Measurements from ENCODE around the gene PPFIA1. TPM values are rescaled to one million over a fixed set of nuclear protein-coding genes. Genes with fewer than 3 reads are reported as not detected.

Gene PPFIA1
- polyA plus RNA-seq, 2 of the 4 experiments (the other 2 are of a cell fraction): 23.3 to 45.6 TPM

DNA sequence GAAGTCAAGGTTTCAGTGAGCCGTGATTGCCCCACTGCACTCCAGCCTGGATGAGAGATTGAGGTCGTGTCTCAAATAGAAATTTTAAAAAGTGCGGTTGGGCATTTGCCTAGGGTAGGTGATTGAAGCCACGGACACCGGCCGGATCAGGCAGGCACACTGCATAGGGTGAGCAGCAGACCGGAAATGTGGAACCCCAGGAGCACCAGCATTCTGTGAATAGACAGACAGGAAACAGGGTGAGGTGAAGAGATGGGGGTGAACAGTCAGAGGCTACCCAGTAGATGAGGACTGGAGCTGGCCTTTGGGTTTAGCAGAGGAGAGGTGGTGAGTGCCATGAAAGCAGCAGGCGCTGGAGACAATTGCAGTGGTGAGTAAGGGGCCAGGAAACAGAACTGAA is 43.5 kb downstream of the PPFIA1 start:
- Histone ChIP-seq H3K4me2 (no peak overlapping the region), H3K4me1 (peaks cover 8% of the 10 kb centered on the region), H3K4me3 (no peak overlapping the region), H3K27ac (no peak overlapping the region), H3K9me3 (no peaks in the 10 kb centered on the region)
- ATAC-seq (no peak; a peak in 1 of 6 replicates), DNase-seq (ENCODE audit: low read depth in 1 of 2, low spot score in 1 of 2) (no peak), FAIRE-seq (no peak)
- ChIA-PET CTCF (interaction anchor here (0.7 to 1.2 kb wide), 3 partner anchors 11 to 1194 kb away, joined by 3 read pairs; no protein-coding TSS in a partner anchor), POLR2A (no interaction called here)
- WGBS (ENCODE audit: missing lambda C conversion rate): 88% methylated on average over 8 of the region's 8 CpGs
- TF ChIP-seq SREBF2 (IDR thresholded peaks at IDR 0.05) (no peak), MAFK (IDR thresholded peaks at IDR 0.05; ENCODE audit: partially characterized antibody) (no peak), NFE2L2 (conservative IDR thresholded peaks at IDR 0.05; ENCODE audit: low read length) (no peak), ZFP36 (IDR thresholded peaks at IDR 0.05; ENCODE audit: borderline replicate concordance, partially characterized antibody) (no peak), RFX5 (IDR thresholded peaks at IDR 0.05) (no peak), ZSCAN20 (CRISPR knock-in tag; IDR thresholded peaks at IDR 0.05) (no peak), SMC3 (IDR thresholded peaks at IDR 0.05) (no peak), ESRRA (IDR thresholded peaks at IDR 0.05; ENCODE audit: borderline replicate concordance, low read length) (no peak)
- TF ChIP-seq, protein P1, sequence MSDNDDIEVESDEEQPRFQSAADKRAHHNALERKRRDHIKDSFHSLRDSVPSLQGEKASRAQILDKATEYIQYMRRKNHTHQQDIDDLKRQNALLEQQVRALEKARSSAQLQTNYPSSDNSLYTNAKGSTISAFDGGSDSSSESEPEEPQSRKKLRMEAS (IDR thresholded peaks at IDR 0.05): no peak
- TF ChIP-seq, protein P2, sequence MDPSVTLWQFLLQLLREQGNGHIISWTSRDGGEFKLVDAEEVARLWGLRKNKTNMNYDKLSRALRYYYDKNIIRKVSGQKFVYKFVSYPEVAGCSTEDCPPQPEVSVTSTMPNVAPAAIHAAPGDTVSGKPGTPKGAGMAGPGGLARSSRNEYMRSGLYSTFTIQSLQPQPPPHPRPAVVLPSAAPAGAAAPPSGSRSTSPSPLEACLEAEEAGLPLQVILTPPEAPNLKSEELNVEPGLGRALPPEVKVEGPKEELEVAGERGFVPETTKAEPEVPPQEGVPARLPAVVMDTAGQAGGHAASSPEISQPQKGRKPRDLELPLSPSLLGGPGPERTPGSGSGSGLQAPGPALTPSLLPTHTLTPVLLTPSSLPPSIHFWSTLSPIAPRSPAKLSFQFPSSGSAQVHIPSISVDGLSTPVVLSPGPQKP (IDR thresholded peaks at IDR 0.05; ENCODE audit: low read depth, low read length): no peak

DNA sequence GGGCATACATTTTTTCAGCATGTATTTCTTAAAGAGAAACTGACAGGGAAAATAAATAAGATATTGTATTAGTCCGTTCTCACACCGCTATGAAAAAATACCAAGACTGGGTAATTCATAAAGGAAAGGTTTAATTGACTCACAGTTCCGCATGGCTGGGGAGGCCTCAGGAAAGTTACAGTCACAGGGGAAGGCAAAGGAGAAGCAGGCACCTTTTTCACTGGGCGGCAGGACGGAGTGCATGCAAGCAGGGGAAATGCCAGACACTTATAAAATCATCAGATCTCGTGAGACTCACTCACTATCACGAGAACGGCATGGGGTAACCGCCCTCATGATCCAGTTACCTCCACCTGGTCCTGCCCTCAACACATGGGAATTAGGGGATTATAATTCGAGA is 44.2 kb downstream of the PPFIA1 start:
- Histone ChIP-seq H3K4me2 (no peak overlapping the region), H3K27ac (no peak overlapping the region), H3K4me3 (no peak overlapping the region), H3K9me3 (no peaks in the 10 kb centered on the region), H3K4me1 (peaks cover 8% of the 10 kb centered on the region)
- ATAC-seq (no peak), DNase-seq (ENCODE audit: low read depth in 1 of 2, low spot score in 1 of 2) (no peak), FAIRE-seq (no peak)
- ChIA-PET CTCF (no interaction called here), POLR2A (no interaction called here)
- TF ChIP-seq TP53 (CRISPR knock-in tag; IDR thresholded peaks at IDR 0.05): no peak
- no peak for TF ChIP-seq KDM5A (IDR thresholded peaks at IDR 0.05)
- TF ChIP-seq, protein P3, sequence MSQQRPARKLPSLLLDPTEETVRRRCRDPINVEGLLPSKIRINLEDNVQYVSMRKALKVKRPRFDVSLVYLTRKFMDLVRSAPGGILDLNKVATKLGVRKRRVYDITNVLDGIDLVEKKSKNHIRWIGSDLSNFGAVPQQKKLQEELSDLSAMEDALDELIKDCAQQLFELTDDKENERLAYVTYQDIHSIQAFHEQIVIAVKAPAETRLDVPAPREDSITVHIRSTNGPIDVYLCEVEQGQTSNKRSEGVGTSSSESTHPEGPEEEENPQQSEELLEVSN (IDR thresholded peaks at IDR 0.05; ENCODE audit: borderline replicate concordance, low read depth): no peak
- TF ChIP-seq JUN (IDR thresholded peaks at IDR 0.05): no peak
- TF ChIP-seq, protein P1 (IDR thresholded peaks at IDR 0.05): no peak
- no peak for TF ChIP-seq BHLHE40 (IDR thresholded peaks at IDR 0.05; ENCODE audit: low read depth, low read length)
- no peak for TF ChIP-seq ZFP36 (IDR thresholded peaks at IDR 0.05; ENCODE audit: borderline replicate concordance, partially characterized antibody)
- TF ChIP-seq RFX5 (IDR thresholded peaks at IDR 0.05): no peak
- TF ChIP-seq HDAC2 (IDR thresholded peaks at IDR 0.05): no peak
- TF ChIP-seq ZC3H11A (IDR thresholded peaks at IDR 0.05): no peak
- no peak for TF ChIP-seq MAZ (IDR thresholded peaks at IDR 0.05; ENCODE audit: borderline replicate concordance, low read depth, low read length)
- WGBS (ENCODE audit: missing lambda C conversion rate): 90% methylated on average over 10 of the region's 10 CpGs

DNA sequence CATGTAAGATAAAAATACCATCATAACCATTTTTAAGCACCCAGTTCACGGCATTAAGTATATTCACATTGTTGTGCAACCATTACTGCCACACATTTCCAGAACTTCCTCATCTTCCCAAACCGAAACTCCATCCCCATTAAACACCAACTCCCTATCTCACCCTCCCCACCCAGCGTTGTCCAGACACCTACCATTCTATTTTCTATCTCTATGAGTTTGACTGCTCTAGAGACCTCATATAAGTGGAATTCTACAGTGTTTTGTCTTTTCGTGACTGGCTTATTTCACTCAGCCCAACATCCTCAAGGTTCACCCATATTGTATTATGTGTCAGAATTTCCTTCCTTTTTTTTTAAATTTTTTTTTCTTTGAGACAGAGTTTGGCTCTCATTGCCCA is 45.2 kb downstream of the PPFIA1 start:
- ChIA-PET POLR2A (no interaction called here), CTCF (interaction anchor here (0.6 kb wide), 1 partner anchor 10 kb away, joined by 4 read pairs; no protein-coding TSS in a partner anchor)
- FAIRE-seq: no peak
- Histone ChIP-seq H3K27ac (no peak overlapping the region), H3K4me3 (no peak overlapping the region), H3K4me2 (no peak overlapping the region), H3K4me1 (peaks cover 8% of the 10 kb centered on the region), H3K9me3 (no peaks in the 10 kb centered on the region)
- 93% methylated on average over 4 of the region's 4 CpGs for WGBS (ENCODE audit: missing lambda C conversion rate)
- ATAC-seq: no peak
- no peak for DNase-seq (ENCODE audit: low read depth in 1 of 2, low spot score in 1 of 2)
- TF ChIP-seq POLR2AphosphoS2 (conservative IDR thresholded peaks at IDR 0.05; ENCODE audit: low read length) (no peak), EHF (CRISPR knock-in tag; IDR thresholded peaks at IDR 0.05) (no peak)
